HCT116 (cell line): ENCODE results near the gene STAG1. TPM values are rescaled to one million over a fixed set of nuclear protein-coding genes. Genes with fewer than 3 reads are reported as not detected.

Source experiments
- ATAC-seq: fragments of 200-7000 bp; cut with Tn5 transposase; 2 replicates; pipeline ENCODE4 v1.9.1; 2020; ENCODE audit warnings: mild to moderate bottlenecking, moderate library complexity
- BruUV-seq: library from RNA; stranded (reverse); fragments of 400-500 nt; replicated peaks from 2 replicates; lab custom pipeline; 2021; lab: Mats Ljungman, UMichigan
- CTCF ChIA-PET: fragments of 300-600 bp; sonication (Branson Sonifier 250); formaldehyde crosslinking; loops from one replicate; lab custom pipeline; 2021; ENCODE audit warnings: antibody characterized with exemption; lab: Charles Lee
- POLR2A ChIA-PET: fragments of 300-600, 350-600 bp; sonication (Branson Sonifier 250); formaldehyde crosslinking; loops from one replicate; lab custom pipeline; 2021; ENCODE audit warnings: antibody characterized with exemption; lab: Charles Lee
- RAD21 ChIA-PET, 2 experiments: fragments of 300-600 bp; sonication (Branson Sonifier 250); formaldehyde crosslinking; loops; one replicate each; lab custom pipeline; 2023; ENCODE audit warnings: low total read pairs in 2 of 2; ENCODE audit not compliant: uncharacterized antibody in 2 of 2, unreplicated experiment in 2 of 2, low non-redundant PET in 1 of 2; lab: Charles Lee
- DNase-seq: peaks from one replicate; pipeline ENCODE4 v3.0.0-alpha.2; 2010; ENCODE audit warnings: low read depth, low spot score
- H2AFZ ChIP-seq: fragments of 200-600 bp; shearing (Covaris generic), sonication (generic); 2 replicates; pipeline ENCODE4 v1.6.1; 2017; ENCODE audit warnings: low read depth, mixed run types, mixed read lengths, antibody characterized with exemption, low read length; ENCODE audit not compliant: poor library complexity, severe bottlenecking
- H3K27ac ChIP-seq: 2 replicates; pipeline ENCODE4 v1.5.1; 2012; ENCODE audit warnings: low read depth, low read length
- H3K27me3 ChIP-seq: fragments of 200-600 bp; sonication (generic); 2 replicates; pipeline ENCODE4 v1.6.1; 2016; ENCODE audit warnings: mixed run types, low read length, mixed read lengths; ENCODE audit not compliant: insufficient read depth
- H3K36me3 ChIP-seq, 2 experiments: fragments of 200-500 bp in 1 of 2; fragments of 200-600 bp in 1 of 2; sonication (Bioruptor generic) in 1 of 2; sonication (generic) in 1 of 2; 2 replicates each; pipeline versions ENCODE4 v1.5.1 to v1.6.1; 2014 to 2016; ENCODE audit warnings: low read length in 2 of 2, inconsistent platforms in 1 of 2, mixed read lengths in 1 of 2, mixed run types in 1 of 2; ENCODE audit not compliant: insufficient read depth in 2 of 2, control insufficient read depth in 1 of 2
- H3K4me1 ChIP-seq, 2 experiments: fragments of 200-600 bp in 1 of 2; sonication (generic) in 1 of 2; 2 replicates each; pipeline versions ENCODE4 v1.5.1 to v1.6.1; 2012 to 2017; ENCODE audit warnings: low read length in 2 of 2, inconsistent platforms in 1 of 2, mild to moderate bottlenecking in 1 of 2, mixed read lengths in 1 of 2, mixed run types in 1 of 2, moderate library complexity in 1 of 2; ENCODE audit not compliant: insufficient read depth in 2 of 2, control insufficient read depth in 1 of 2
- H3K4me2 ChIP-seq: fragments of 200-600 bp; sonication (generic); 2 replicates; pipeline ENCODE4 v1.6.1; 2017; ENCODE audit warnings: mixed run types, low read length, mixed read lengths
- H3K4me3 ChIP-seq, 2 experiments: fragments of 200-600 bp in 1 of 2; sonication (generic) in 1 of 2; replicated peaks in 1 of 2; 2 replicates each; pipeline ENCODE4 v1.5.1; 2011 to 2016; ENCODE audit warnings: low read length in 2 of 2, control low read depth in 1 of 2, low read depth in 1 of 2, mild to moderate bottlenecking in 1 of 2, mixed read lengths in 1 of 2, mixed run types in 1 of 2
- H3K79me2 ChIP-seq: fragments of 200-600 bp; sonication (generic); 2 replicates; pipeline ENCODE4 v1.6.1; 2017; ENCODE audit warnings: mild to moderate bottlenecking, mixed run types, low read length, moderate library complexity, mixed read lengths; ENCODE audit not compliant: insufficient read depth
- H3K9ac ChIP-seq: fragments of 200-600 bp; sonication (generic); 2 replicates; pipeline ENCODE4 v1.6.1; 2016; ENCODE audit warnings: low read length, mixed read lengths
- H3K9me2 ChIP-seq: fragments of 200-600 bp; sonication (generic), shearing (Covaris generic); 2 replicates; pipeline ENCODE4 v1.6.1; 2017; ENCODE audit warnings: mixed run types, mild to moderate bottlenecking, moderate library complexity; ENCODE audit not compliant: insufficient read depth
- H3K9me3 ChIP-seq, 2 experiments: fragments of 200-500 bp in 1 of 2; fragments of 200-600 bp in 1 of 2; sonication (Bioruptor generic) in 1 of 2; sonication (generic) in 1 of 2; 2 replicates each; pipeline ENCODE4 v1.6.1; 2014 to 2017; ENCODE audit warnings: low read length in 2 of 2, mixed read lengths in 2 of 2, inconsistent platforms in 1 of 2, low read depth in 1 of 2, mild to moderate bottlenecking in 1 of 2, mixed run types in 1 of 2, moderate library complexity in 1 of 2; ENCODE audit not compliant: control insufficient read depth in 1 of 2, insufficient read depth in 1 of 2
- H4K20me1 ChIP-seq: fragments of 200-600 bp; sonication (generic), shearing (Covaris generic); 2 replicates; pipeline ENCODE4 v1.6.1; 2017; ENCODE audit warnings: mixed run types, mild to moderate bottlenecking, moderate library complexity; ENCODE audit not compliant: insufficient read depth
- ATF3 ChIP-seq: IDR thresholded peaks from 2 replicates; pipeline ENCODE4 v1.6.1; 2012
- CEBPB ChIP-seq: IDR thresholded peaks from 2 replicates; pipeline ENCODE4 v1.6.1; 2012; ENCODE audit warnings: low read depth
- CTCF ChIP-seq, 3 experiments: fragments of 200-600 bp in 1 of 3; sonication (generic) in 1 of 3; IDR thresholded peaks in 2 of 3; conservative IDR thresholded peaks in 1 of 3; 2 replicates each; pipeline ENCODE4 v1.5.1; 2012 to 2017; ENCODE audit warnings: low read depth in 2 of 3, low read length in 2 of 3, antibody characterized with exemption in 1 of 3, borderline replicate concordance in 1 of 3, control low read depth in 1 of 3, mild to moderate bottlenecking in 1 of 3, mixed read lengths in 1 of 3, mixed run types in 1 of 3, moderate library complexity in 1 of 3; ENCODE audit not compliant: insufficient read depth in 1 of 3
- FOSL1 ChIP-seq: IDR thresholded peaks from 2 replicates; pipeline ENCODE4 v1.6.1; 2012; ENCODE audit warnings: low read depth
- JUND ChIP-seq: IDR thresholded peaks from 2 replicates; pipeline ENCODE4 v1.6.1; 2012
- RAD21 ChIP-seq: IDR thresholded peaks from 2 replicates; pipeline ENCODE4 v1.6.1; 2012; ENCODE audit warnings: low read depth, mild to moderate bottlenecking
- REST ChIP-seq: IDR thresholded peaks from 2 replicates; pipeline ENCODE4 v1.6.1; 2012; ENCODE audit warnings: low read depth
- SP1 ChIP-seq: IDR thresholded peaks from 2 replicates; pipeline ENCODE4 v1.6.1; 2012; ENCODE audit warnings: low read depth
- ZFX ChIP-seq: fragments of 450-650 bp; IDR thresholded peaks from 2 replicates; pipeline ENCODE4 v1.6.1; 2017
- ZNF274 ChIP-seq: fragments of 200-500 bp; sonication (Bioruptor generic); IDR thresholded peaks from 2 replicates; pipeline ENCODE4 v1.6.1; 2014; ENCODE audit warnings: mild to moderate bottlenecking, low read depth, low read length, inconsistent platforms
- intact Hi-C: fragments of 100-400 bp; cut with micrococcal nuclease; formaldehyde crosslinking; loops from 2 replicates; pipeline ENCODE4 v1.10.0; 2022
- total RNA-seq: library from RNA; stranded (reverse); gene quantifications from one replicate; pipeline ENCODE4 v1.2.1, GENCODE V29; 2021; ENCODE audit not compliant: unreplicated experiment

Gene STAG1
- total RNA-seq, 1 experiment from 2014 or later = 29.4 TPM

- H3K4me2 ChIP-seq = no peak overlapping the region
- H3K9me3 ChIP-seq = no peaks in the 10 kb centered on the region
- no peaks in the 10 kb centered on the region for H3K27me3 ChIP-seq
- H2AFZ ChIP-seq = peak overlapping the region; percentile 32
- H3K9me2 ChIP-seq = no peaks in the 10 kb centered on the region
- H4K20me1 ChIP-seq = no peaks in the 10 kb centered on the region
- ChIA-PET POLR2A (no interaction called here), CTCF (interaction anchor here (1.2 kb wide), 1 partner anchor 20 kb away, joined by 3 read pairs; the partner anchor contains the start of gene STAG1), RAD21 (no interaction called here)
- no peak overlapping the region for H3K4me3 ChIP-seq
- no peak overlapping the region for H3K27ac ChIP-seq
- H3K4me1 ChIP-seq = peaks cover 0 to 6% of the 10 kb centered on the region in 2 experiments; a peak in 1 of 4 replicates
- H3K79me2 ChIP-seq = no peaks in the 10 kb centered on the region
- intact Hi-C loops = no loop called here
- DNase-seq (no peak), ATAC-seq (peak; percentile 78)
- H3K9ac ChIP-seq = no peak overlapping the region
- no peak for TF ChIP-seq REST
- no peak for TF ChIP-seq CEBPB
- TF ChIP-seq SP1 = no peak
- TF ChIP-seq FOSL1 = peak; percentile 42
- peak; percentile 45; the same call in 1 of the 2 replicates for TF ChIP-seq JUND
- TF ChIP-seq ZFX = no peak
- no peak for TF ChIP-seq ATF3
- no peak for TF ChIP-seq CTCF (IDR thresholded peaks at IDR 0.05 in 2 of 3, conservative IDR thresholded peaks at IDR 0.05 in 1 of 3; ENCODE audit: borderline replicate concordance in 1 of 3, insufficient read depth in 1 of 3, low read depth in 2 of 3, low read length in 2 of 3)
- no peak for TF ChIP-seq RAD21
- TF ChIP-seq ZNF274 = no peak
- no peaks in the 10 kb centered on the region for H3K36me3 ChIP-seq
- no TSS peak for BruUV-seq
Observed at GRCh38 chr3:136772709-136773108, 20.5 kb upstream of the STAG1 start.
